H1 (cell line): ENCODE results near the gene GNAO1. TPM values are rescaled to one million over a fixed set of nuclear protein-coding genes. Genes with fewer than 3 reads are reported as not detected.

Experiments used
- BCL11A ChIP-seq, 2 experiments: IDR thresholded peaks; one replicate each; pipeline ENCODE4 v1.6.1; 2011; ENCODE audit warnings: low read depth in 2 of 2, low read length in 2 of 2, mild to moderate bottlenecking in 2 of 2
- BRCA1 ChIP-seq: IDR thresholded peaks from 2 replicates; pipeline ENCODE4 v1.6.1; 2012; ENCODE audit warnings: low read depth, low read length, improper control_type of control experiment
- FOSL1 ChIP-seq: IDR thresholded peaks from 2 replicates; pipeline ENCODE4 v1.6.1; 2011; ENCODE audit warnings: mild to moderate bottlenecking, low read depth, low read length, moderate library complexity; ENCODE audit not compliant: insufficient read depth
- JUND ChIP-seq: IDR thresholded peaks from 2 replicates; pipeline ENCODE4 v1.6.1; 2011; ENCODE audit warnings: mild to moderate bottlenecking, improper control_type of control experiment, low read length
- SP4 ChIP-seq: IDR thresholded peaks from 2 replicates; pipeline ENCODE4 v1.6.1; 2012; ENCODE audit warnings: low read length, inconsistent platforms
- TAF7 ChIP-seq: optimal IDR thresholded peaks from 2 replicates; pipeline ENCODE3; 2011; ENCODE audit warnings: low read depth, mild to moderate bottlenecking, inconsistent platforms, low read length, moderate library complexity, borderline replicate concordance
- polyA plus RNA-seq, 7 experiments: library from polyadenylated mRNA; depleted of rRNA in 3 of 7; stranded (reverse) in 5 of 7; unstranded in 2 of 7; fragments of >200 nt in 5 of 7; fragments of 200-250 nt in 2 of 7; gene quantifications; 1 replicate in 5 of 7; 2 replicates in 1 of 7; 4 replicates in 1 of 7; pipeline versions ENCODE4 v1.2.1 to v1.2.3, GENCODE V29; 2011 to 2013; ENCODE audit warnings: missing spikeins in 2 of 7, mixed read lengths in 2 of 7
- total RNA-seq: library from RNA; stranded (reverse); fragmentation: NEBNext Ultra II Directional; extraction: Animal tissue kit (Norgen Biotek cat#: 25700); gene quantifications from 2 replicates; pipeline ENCODE4 v1.2.1, GENCODE V29; 2021

The GNAO1 gene
- total and polyA plus RNA-seq, 2 of the 8 experiments (the other 6 are each of a cell fraction or from before 2014, with no cell fraction given) = 6.7 to 34.4 TPM

DNA sequence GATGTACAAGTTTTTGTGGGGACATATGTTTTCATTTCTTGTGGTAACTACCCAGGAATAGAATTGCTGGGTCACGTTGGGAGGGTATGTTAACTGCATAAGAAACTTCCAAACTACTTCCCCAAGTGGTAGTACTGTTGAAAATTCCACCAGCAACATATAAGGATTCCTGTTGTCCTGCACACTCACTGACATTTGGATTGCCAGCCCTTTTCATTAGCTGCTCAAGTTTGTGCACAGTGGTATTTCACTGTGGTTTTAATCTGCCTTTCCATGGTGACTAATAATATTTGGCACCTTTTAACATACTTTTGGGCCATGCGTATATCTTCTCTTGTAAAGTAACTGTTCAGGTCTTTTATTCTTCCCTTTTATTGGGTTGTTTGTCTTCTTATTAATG lies 103.3 kb downstream of the GNAO1 start (continued):
- TF ChIP-seq FOSL1 = no peak
- TF ChIP-seq TAF7 = no peak
- TF ChIP-seq BRCA1 = no peak
- no peak for TF ChIP-seq JUND
- TF ChIP-seq BCL11A (IDR thresholded peaks at IDR 0.05; ENCODE audit: low read depth in 2 of 2, low read length in 2 of 2) = no peak
- no peak for TF ChIP-seq SP4
